Fibroblast of pulmonary artery (primary cell): ENCODE data around the gene RGS6.

Source experiments
- DNase-seq: peaks from one replicate; pipeline ENCODE4 v3.0.0-alpha.2; 2010; ENCODE audit warnings: low read depth
- H3K4me3 ChIP-seq: replicated peaks from 2 replicates; pipeline ENCODE4 v1.5.1; 2011; ENCODE audit warnings: low read depth, mild to moderate bottlenecking, control low read depth, low read length, moderate library complexity
- TF ChIP-seq, protein P1 (sequence below): IDR thresholded peaks from 2 replicates; pipeline ENCODE4 v1.5.1; 2011; ENCODE audit warnings: mild to moderate bottlenecking, control low read depth, low read length, inconsistent platforms; ENCODE audit errors: missing control alignments

The RGS6 gene

DNA sequence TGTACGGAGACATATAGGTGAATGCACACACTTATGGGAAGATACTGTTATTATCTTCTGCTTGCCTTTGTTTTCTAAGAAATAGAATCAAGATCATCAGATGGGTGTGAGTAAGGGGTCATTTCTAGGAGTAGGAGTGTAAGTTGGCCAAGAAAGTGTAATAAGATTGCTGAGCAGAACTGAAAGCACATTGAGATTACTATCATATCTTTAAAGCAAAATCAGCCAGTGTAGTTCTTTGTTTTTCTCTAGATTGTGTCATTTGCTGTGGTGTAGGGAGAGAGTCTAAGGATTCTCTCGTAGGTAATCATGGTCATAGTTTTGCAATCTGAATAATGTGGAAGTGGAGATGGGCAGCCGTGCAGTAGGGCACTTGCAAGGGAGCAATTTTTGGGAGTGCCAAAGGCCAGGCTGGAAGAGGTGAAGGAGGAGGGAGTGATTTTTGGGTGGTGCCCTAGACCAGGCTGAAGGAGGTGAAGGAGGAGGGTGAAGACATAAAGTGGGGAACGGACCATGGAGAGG, 131.6 kb downstream of the RGS6 start:
- no peak for DNase-seq
- H3K4me3 ChIP-seq = no peak overlapping the region
- TF ChIP-seq, protein P1, sequence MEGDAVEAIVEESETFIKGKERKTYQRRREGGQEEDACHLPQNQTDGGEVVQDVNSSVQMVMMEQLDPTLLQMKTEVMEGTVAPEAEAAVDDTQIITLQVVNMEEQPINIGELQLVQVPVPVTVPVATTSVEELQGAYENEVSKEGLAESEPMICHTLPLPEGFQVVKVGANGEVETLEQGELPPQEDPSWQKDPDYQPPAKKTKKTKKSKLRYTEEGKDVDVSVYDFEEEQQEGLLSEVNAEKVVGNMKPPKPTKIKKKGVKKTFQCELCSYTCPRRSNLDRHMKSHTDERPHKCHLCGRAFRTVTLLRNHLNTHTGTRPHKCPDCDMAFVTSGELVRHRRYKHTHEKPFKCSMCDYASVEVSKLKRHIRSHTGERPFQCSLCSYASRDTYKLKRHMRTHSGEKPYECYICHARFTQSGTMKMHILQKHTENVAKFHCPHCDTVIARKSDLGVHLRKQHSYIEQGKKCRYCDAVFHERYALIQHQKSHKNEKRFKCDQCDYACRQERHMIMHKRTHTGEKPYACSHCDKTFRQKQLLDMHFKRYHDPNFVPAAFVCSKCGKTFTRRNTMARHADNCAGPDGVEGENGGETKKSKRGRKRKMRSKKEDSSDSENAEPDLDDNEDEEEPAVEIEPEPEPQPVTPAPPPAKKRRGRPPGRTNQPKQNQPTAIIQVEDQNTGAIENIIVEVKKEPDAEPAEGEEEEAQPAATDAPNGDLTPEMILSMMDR = no peak

DNA sequence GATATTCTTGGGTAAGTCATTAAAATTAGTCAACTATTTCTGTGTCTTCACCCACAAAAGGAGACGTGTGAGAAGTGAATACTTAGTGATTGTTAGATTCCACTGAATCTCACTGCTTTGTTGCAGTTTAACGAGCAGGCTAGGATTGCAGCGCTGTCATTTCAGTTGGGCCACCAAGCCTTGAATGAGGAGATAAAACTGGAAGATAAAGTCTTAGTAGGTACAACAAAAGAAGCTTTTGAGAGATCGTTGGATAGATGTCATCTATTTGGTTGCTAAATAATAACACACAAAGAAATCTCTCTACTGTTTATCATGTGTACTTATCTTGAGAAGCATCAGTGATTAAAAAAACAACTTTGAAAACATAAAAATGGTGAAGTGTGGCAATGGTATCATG, 132.3 kb downstream of the RGS6 start:
- no peak for DNase-seq
- TF ChIP-seq, protein P1 = no peak
- no peak overlapping the region for H3K4me3 ChIP-seq

DNA sequence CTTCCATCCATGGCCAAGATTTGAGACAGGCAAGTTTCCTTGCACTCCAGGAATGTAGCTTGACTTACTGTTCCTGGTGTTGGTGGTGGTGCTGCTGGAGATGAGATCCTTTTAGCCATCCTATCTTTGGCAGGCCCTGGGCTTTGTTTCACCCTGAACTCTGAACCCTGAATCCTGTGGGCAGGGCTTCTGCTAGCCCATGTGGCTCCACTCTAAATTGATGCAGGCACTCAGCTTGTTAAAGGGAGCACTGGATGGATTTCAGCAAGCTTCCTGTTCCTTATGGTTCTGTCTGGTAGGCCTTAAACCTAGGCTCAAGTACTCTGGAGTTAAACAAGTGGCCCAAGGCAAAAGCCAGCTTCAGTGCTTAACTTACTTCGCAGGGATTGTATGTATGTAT, 138.2 kb downstream of the RGS6 start:
- TF ChIP-seq, protein P1 = no peak
- DNase-seq = no peak
- H3K4me3 ChIP-seq = no peak overlapping the region

DNA sequence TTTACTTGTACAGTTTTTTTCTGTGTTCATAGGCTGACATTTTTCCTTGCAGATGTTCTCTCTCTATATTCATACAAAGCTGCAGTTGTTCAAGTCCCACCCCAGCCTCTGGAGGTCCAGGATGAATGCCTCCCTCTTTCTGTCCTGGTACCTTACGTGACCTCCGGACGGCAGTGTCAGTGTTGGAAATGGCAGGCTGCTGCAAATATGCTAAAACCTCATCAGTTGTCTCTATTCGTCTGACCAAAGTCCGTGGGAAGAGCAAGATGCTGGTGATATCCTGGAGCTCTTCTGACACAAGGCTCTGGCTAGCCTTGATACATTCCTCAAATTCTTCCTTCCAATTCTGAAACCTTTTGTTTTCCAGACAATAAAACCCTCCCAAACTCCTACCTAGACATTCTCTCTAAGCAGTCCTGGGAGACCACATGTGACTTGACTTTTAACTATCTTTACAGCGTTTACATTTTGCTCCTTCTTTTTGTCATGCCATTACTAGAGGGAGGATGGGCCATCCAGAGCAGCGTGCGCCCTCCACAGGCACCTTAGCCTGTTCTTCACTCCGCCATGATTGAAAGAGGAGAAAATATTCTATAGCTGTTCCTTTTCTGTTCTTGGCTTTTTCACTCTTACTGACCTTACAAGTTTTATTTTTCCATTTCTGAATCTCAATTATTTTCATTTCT, 143.6 kb downstream of the RGS6 start:
- H3K4me3 ChIP-seq = no peak overlapping the region
- DNase-seq = no peak
- TF ChIP-seq, protein P1 = no peak

DNA sequence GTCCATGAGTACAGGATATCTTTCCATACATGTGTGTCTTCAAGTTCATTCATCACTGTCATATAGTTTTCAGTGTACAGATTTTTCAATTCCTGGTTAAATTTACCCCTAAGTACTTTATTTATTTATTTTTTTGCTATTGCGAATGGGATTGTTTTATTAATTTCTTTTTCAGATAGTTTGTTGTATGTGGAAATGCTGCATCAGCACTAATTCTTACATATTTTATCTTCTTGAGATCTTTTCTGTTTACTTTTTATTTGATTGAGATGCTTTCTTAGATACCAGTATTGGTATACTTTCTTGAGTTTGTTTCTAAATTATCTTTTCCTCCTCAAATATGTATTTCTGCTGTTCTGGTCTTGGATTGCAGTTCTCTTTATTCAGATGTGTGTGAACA, 148.9 kb downstream of the RGS6 start:
- DNase-seq = no peak
- TF ChIP-seq, protein P1 = no peak
- no peak overlapping the region for H3K4me3 ChIP-seq

DNA sequence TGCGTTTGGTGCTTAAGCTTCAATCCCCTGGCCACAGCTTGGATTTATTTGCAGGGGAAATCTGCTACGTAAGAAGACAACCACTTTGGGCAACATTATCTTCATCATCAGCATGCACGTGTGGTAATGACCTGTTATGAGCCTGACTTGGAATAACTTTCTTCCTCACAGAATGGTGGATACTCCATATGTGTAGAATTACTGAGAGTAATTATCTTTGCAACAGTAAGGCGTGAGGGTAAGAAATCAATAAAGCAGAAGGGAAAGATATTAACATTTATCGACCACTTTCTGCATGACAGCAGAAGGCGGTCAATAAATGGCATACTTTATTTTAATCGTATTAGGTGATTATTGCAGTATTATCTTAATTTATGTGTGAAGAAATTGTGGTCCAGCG, 152.7 kb downstream of the RGS6 start:
- TF ChIP-seq, protein P1 = no peak
- no peak for DNase-seq
- no peak overlapping the region for H3K4me3 ChIP-seq

DNA sequence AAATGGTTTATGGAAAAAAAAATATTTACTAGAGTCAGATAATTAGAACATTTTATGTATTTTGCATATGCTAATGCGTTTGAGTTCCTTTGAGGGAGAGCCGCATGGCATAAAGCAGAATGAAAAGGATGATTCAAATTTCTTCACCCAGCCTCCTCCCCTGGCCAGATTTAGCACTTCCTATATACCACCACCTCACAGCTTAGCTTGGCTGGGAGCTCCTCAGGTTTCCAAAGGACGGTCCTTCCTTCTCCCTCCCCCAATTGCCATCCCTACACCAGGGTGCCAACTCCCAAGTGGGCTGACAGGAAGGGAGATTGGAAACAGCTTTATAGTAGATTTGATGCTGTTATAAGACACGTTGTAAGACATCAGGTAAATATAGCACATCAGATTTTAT, 157.4 kb downstream of the RGS6 start:
- TF ChIP-seq, protein P1 = no peak
- DNase-seq = no peak
- H3K4me3 ChIP-seq = no peak overlapping the region
